Osteocyte (in vitro differentiated cells): ENCODE measurements around the gene POLH. TPM values are rescaled to one million over a fixed set of nuclear protein-coding genes. Genes with fewer than 3 reads are reported as not detected.
"Not testable (repeated sequence)": the region's sequence is repeated elsewhere in the genome, so short reads cannot be mapped to it uniquely, and the experiment has no call there.

Experiments
- DNase-seq: peaks from one replicate; pipeline ENCODE4 v3.0.0; 2021; ENCODE audit warnings: mixed read lengths; ENCODE audit not compliant: unreplicated experiment; ENCODE audit errors: extremely low spot score
- H3K27ac Mint-ChIP-seq: one replicate; pipeline ENCODE4 v1.8.0; 2021; ENCODE audit warnings: mild to moderate bottlenecking, mixed read lengths; ENCODE audit not compliant: unreplicated experiment
- H3K27me3 Mint-ChIP-seq: one replicate; pipeline ENCODE4 v1.8.0; 2021; ENCODE audit warnings: mixed read lengths; ENCODE audit not compliant: unreplicated experiment
- H3K36me3 Mint-ChIP-seq: one replicate; pipeline ENCODE4 v1.8.0; 2021; ENCODE audit warnings: mixed read lengths; ENCODE audit not compliant: unreplicated experiment
- H3K4me1 Mint-ChIP-seq: one replicate; pipeline ENCODE4 v1.8.0; 2021; ENCODE audit warnings: mixed read lengths; ENCODE audit not compliant: unreplicated experiment
- H3K4me3 Mint-ChIP-seq: one replicate; pipeline ENCODE4 v1.8.0; 2021; ENCODE audit warnings: mild to moderate bottlenecking, moderate library complexity, mixed read lengths; ENCODE audit not compliant: unreplicated experiment
- H3K9me3 Mint-ChIP-seq: one replicate; pipeline ENCODE4 v1.8.0; 2021; ENCODE audit warnings: mixed read lengths; ENCODE audit not compliant: unreplicated experiment
- CTCF ChIP-seq: fragments of 200-600 bp; sonication (generic); IDR thresholded peaks from 2 replicates; pipeline ENCODE4 v1.5.0; 2021; ENCODE audit warnings: antibody characterized with exemption, mild to moderate bottlenecking, moderate library complexity
- total RNA-seq: library from RNA; stranded (reverse); gene quantifications from 2 replicates; pipeline ENCODE4 v1.2.1, GENCODE V29; 2021

POLH gene
- total RNA-seq, 1 donor from 2014 or later = 27.7 TPM

GRCh38 chr6:43648248-43648647 lies 72.3 kb downstream of the POLH start:
- Mint-ChIP-seq H3K36me3 (no peaks in the 10 kb centered on the region), H3K27ac (no peak overlapping the region), H3K4me1 (peaks cover 12% of the 10 kb centered on the region), H3K9me3 (no peaks in the 10 kb centered on the region), H3K4me3 (no peak overlapping the region), H3K27me3 (no peaks in the 10 kb centered on the region)
- DNase-seq = no peak
- TF ChIP-seq CTCF = no peak

GRCh38 chr6:43652822-43653221 lies 76.8 kb downstream of the POLH start:
- not testable (repeated sequence) for H3K36me3 Mint-ChIP-seq, DNase-seq, H3K27me3 Mint-ChIP-seq, H3K27ac Mint-ChIP-seq, H3K9me3 Mint-ChIP-seq, H3K4me3 Mint-ChIP-seq, H3K4me1 Mint-ChIP-seq

- Mint-ChIP-seq H3K36me3 (peaks cover 2% of the 10 kb centered on the region), H3K4me3 (no peak overlapping the region), H3K9me3 (no peaks in the 10 kb centered on the region), H3K27ac (no peak overlapping the region), H3K27me3 (no peaks in the 10 kb centered on the region), H3K4me1 (no peaks in the 10 kb centered on the region)
- no peak for DNase-seq
- no peak for TF ChIP-seq CTCF
These were observed 81.3 kb downstream of the POLH start for GRCh38 chr6:43657221-43657802.

DNA sequence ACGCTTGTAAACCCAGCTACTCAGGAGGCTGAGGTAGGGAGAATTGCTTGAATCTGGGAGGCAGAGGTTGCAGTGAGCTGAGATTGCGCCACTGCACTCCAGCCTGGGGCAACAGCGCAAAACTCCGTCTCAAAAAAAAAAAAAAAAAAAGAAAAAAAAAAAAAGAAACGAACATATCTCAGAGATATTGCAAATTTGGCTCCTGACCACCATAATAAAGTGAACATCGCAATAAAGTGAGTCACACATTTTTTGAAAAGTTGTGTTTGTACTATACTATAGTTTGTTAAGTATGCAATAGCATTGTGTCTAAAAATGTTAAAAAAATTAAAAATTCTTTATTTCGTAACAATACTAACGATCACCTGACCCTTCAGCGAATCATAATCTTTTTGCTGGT lies 82.2 kb downstream of the POLH start:
- no peak for TF ChIP-seq CTCF
- Mint-ChIP-seq H3K9me3 (no peaks in the 10 kb centered on the region), H3K36me3 (peaks cover 2% of the 10 kb centered on the region), H3K27me3 (no peaks in the 10 kb centered on the region), H3K4me1 (no peaks in the 10 kb centered on the region), H3K27ac (no peak overlapping the region), H3K4me3 (no peak overlapping the region)
- DNase-seq = no peak

GRCh38 chr6:43662948-43663347 lies 87.0 kb downstream of the POLH start:
- not testable (repeated sequence) for H3K4me1 Mint-ChIP-seq, H3K4me3 Mint-ChIP-seq, H3K27me3 Mint-ChIP-seq, DNase-seq, H3K9me3 Mint-ChIP-seq, H3K27ac Mint-ChIP-seq, H3K36me3 Mint-ChIP-seq

Other genes starting within 250 kb of the POLH start
- gene ZNF318, start 206.5 kb upstream of the POLH start, total RNA-seq = 25.1 and 26.0 TPM in 2 replicates
- gene ABCC10, start 148.6 kb upstream of the POLH start, total RNA-seq = 40.1 and 42.8 TPM in 2 replicates
- gene DLK2, start 120.6 kb upstream of the POLH start, total RNA-seq = 0.43 TPM in 1 of 2 replicates, not detected in the other
- 38.7 and 42.8 TPM in 2 replicates for gene TJAP1, start 98.6 kb upstream of the POLH start, total RNA-seq
- 0.29 and 0.40 TPM in 2 replicates for gene LRRC73, start 65.8 kb upstream of the POLH start, total RNA-seq
- 148 and 151 TPM in 2 replicates for gene YIPF3, start 59.3 kb upstream of the POLH start, total RNA-seq
- gene POLR1C, start 59.1 kb upstream of the POLH start, total RNA-seq = 27.9 and 32.8 TPM in 2 replicates
- 35.0 and 38.7 TPM in 2 replicates for gene XPO5, start 147 bp upstream of the POLH start, total RNA-seq
- 84.9 and 86.4 TPM in 2 replicates for gene GTPBP2, start 53.1 kb downstream of the POLH start, total RNA-seq
- 24.2 and 27.5 TPM in 2 replicates for gene MAD2L1BP, start 59.7 kb downstream of the POLH start, total RNA-seq
- gene RSPH9, start 68.9 kb downstream of the POLH start, total RNA-seq = 0.16 and 0.26 TPM in 2 replicates
- 35.3 and 37.3 TPM in 2 replicates for gene MRPS18A, start 111.6 kb downstream of the POLH start, total RNA-seq
- 59.5 and 69.7 TPM in 2 replicates for gene VEGFA, start 194.0 kb downstream of the POLH start, total RNA-seq